ENCODE results near the gene HIP1. TPM values are rescaled to one million over a fixed set of nuclear protein-coding genes. Genes with fewer than 3 reads are reported as not detected.
"Not testable (repeated sequence)": the region's sequence is repeated elsewhere in the genome, so short reads cannot be mapped to it uniquely, and the experiment has no call there.

Gene HIP1
- total RNA-seq, 1 donor from 2014 or later: 15.6 TPM

- DNase-seq (ENCODE audit: low read depth, low spot score): no peak
Observed at GRCh38 chr7:75578081-75578480, 160.7 kb downstream of the HIP1 start.

- DNase-seq (ENCODE audit: low read depth, low spot score): no peak
Observed at GRCh38 chr7:75575488-75576121, 163.1 kb downstream of the HIP1 start.

DNA sequence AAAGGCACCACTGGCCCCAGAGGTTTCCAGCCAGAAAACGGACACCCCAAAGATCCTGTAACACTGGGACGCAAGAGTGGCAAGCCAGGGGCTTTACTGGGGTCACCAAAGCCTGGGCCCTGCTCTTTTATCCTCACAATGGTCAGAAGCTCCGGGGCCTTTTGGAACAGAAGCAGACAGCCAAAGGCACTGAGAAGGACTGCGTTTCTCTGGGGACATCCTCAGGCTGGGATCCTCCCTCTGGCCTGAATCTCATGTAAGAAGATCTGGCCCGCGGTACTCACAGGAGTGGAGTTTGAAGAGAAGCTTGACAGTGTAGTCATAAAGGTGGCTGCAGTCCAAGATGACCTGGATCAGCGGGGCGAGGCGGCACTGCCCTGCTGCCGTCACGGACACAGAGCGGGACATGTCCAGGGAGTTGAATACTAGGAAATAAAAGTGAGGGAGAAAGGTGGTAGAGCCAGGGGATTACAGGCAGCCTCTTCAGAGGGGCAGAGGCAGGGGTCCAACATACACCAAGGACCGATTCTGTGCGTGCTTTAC, 165.2 kb downstream of the HIP1 start:
- no peak for DNase-seq (ENCODE audit: low read depth, low spot score)

- no peak for DNase-seq (ENCODE audit: low read depth, low spot score)
Observed at GRCh38 chr7:75572814-75573213, 165.9 kb downstream of the HIP1 start.

DNA sequence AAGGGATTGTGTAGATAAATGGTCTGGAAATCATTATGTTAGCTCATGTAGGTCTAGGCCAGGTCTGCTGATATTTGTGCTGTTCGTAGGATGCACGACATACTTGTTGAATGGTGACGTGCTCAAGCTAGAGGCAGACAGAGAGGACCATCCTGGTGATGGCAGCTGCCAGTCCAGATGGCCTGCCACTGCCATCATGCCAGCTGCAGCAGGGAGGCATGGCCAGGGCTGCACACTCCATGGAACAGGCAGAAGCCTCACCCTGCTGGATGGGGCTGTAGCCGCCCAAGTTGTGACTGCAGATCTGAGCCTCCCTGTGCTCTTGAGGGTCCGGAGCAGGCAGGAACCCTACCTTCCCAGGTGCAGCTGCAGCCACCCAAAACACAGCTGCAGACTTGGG, 166.3 kb downstream of the HIP1 start:
- DNase-seq (ENCODE audit: low read depth, low spot score): no peak

DNA sequence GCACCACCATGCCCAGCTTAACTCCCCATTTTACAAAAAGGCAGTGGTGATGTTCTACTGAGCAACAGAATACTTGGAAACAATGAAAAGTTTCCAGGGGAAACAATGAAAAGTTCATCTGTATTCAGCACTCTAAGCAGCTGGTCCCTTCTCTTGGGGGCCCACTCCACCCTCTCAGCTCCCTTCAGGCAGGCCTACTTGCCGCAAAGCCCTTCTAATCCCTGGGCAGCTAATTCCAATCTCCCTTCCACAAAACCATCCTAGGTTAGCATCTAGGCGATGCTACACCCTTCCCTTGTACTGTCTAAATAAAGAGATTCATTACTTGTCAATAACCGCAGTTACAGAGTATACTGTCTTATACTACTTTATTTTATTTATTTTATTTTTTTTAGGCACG, 167.5 kb downstream of the HIP1 start:
- no peak for DNase-seq (ENCODE audit: low read depth, low spot score)

DNA sequence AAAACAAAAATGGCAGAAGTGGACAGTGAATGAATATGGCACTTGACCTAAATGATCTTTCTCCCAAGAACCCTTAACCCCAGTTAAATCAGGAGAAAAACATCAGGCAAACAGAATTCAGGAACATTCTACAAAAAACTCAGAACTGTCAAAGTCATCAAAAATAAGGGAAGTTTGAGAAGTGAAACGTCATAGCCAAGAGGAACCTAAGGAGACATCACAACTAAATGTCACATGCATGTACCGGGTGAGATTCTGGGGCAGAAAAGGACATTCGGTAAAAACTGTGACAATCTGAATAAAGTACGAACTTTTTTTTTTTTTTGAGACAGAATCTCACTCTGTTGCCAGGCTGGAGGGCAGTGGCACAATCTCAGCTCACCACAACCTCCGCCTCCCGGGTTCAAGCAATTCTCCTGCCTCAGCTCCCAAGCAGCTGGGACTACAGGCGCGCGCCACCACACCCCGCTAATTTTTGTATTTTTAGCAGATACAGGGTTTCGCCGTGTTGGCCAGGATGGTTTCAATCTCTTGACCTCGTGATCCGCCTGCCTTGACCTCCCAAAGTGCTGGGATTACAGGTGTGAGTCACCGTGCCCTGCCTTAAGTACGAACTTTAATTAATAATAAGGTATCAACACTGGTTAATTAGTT, 169.0 kb downstream of the HIP1 start:
- not testable (repeated sequence) for DNase-seq (ENCODE audit: low read depth, low spot score)

- DNase-seq (ENCODE audit: low read depth, low spot score): no peak
Observed at GRCh38 chr7:75567948-75568595, 170.7 kb downstream of the HIP1 start.

DNA sequence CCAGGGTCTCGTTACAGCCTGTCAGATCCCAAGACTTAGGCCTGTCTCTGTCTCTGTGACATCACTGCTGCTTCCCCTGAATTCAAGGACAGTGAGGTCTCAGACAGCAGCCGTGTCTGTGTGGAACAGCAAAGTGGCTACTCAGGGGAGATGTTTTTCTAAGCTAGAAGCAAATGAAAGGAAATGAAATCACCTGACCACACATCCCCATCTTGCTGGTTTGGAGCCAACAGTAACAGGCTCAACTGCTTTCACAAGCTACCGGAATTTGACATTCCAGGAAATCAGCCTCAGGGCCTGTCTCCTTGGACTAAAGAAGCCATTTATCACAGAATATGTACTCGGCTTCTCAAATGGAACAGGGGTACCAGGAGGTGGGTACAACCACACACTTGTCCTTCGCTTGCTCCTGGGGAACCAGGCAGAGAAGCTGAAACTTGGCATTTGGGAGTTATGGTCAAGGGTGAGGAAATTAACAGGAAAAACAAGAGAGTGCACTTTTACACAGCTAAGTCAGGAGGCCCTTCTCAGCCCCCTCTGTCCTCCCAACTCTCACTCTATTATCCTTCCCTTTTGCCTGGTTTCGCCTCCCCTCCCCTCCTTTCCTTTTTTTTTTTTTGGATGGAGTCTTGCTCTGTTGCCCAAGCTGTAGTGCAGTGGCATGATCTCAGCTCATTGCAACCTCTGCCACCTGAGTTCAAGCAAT, 173.5 kb downstream of the HIP1 start:
- peak; percentile 87 for DNase-seq (ENCODE audit: low read depth, low spot score)

DNA sequence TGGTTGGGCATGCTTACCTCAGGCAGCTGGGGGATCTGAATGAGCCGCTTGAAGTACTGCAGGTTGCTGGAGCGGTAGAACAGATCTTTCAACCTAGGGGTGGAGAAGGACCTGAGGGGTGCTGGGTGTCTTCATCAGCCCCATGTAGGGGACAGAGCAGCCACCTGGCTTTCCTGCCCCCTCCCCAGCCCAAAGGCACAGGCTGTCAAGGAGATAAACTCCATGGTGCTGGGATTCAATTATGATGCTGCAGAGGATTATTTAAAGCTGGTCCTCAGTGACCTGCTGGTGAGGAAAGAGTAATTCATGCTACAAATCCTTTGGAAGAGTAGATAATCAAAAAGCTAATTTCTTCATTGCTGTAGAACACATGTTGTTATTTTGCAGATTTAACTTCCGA, 175.6 kb downstream of the HIP1 start:
- no peak for DNase-seq (ENCODE audit: low read depth, low spot score)

DNA sequence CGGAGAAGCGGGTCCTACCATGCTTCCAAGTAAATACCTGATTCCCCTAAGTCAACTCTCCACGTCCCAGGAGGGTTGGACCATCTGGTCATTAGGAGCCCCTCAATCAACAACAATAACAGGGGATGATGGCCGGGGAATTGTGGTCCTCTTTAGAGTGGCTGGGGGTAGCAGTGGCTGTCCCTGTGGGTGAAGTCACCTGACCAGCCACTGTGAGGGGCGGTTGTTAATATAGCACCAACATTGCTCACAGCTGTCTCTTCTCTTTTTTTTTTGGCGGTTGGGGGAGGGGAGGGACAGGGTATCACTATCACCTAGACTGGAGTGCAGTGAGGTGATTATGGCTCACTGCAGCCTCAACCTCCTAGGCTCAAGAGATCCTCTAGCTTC, 178.8 kb downstream of the HIP1 start:
- DNase-seq (ENCODE audit: low read depth, low spot score): no peak

DNA sequence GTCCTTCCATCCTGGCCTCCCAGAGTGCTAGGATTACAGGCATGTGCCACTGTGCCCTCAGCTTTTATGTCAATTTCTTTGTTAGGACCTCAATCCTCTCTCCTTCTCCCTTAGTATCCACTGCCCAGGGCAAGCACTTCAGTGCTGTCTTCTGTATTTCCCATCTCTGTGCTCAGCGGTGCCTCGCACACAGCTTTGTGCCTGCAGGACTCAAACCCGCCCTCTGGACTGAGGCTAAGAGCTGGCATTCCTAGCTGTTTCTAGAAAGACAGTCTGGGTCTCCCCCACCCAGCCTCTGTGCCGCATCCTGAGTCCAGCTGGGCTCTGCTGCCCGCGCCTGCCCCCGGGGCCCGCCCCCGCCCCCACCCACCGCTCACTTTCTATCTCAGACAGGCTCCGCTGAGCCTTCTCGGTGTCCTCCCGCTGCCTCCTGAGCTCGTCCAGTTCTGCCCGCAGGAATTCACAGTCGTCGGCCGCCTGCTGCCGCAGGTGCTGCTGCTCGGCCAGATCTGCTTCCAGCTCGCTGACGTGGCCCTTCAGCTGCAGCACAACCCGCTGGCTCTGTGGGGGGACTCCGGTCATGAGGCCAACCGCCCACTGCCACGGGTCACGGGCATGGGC, 179.3 kb downstream of the HIP1 start:
- DNase-seq (ENCODE audit: low read depth, low spot score): no peak

- not testable (repeated sequence) for DNase-seq (ENCODE audit: low read depth, low spot score)
Observed at GRCh38 chr7:75556835-75557234, 181.9 kb downstream of the HIP1 start.

- DNase-seq (ENCODE audit: low read depth, low spot score): no peak
Observed at GRCh38 chr7:75555736-75556135, 183.0 kb downstream of the HIP1 start.

GRCh38 chr7:75546237-75547015, 192.3 kb downstream of the HIP1 start:
- DNase-seq (ENCODE audit: low read depth, low spot score): no peak

- DNase-seq (ENCODE audit: low read depth, low spot score): no peak
Observed at GRCh38 chr7:75537731-75538130, 201.0 kb downstream of the HIP1 start.

- DNase-seq (ENCODE audit: low read depth, low spot score): no peak
Observed at GRCh38 chr7:75536940-75537538, 201.7 kb downstream of the HIP1 start.

GRCh38 chr7:75536491-75536890, 202.2 kb downstream of the HIP1 start:
- no peak for DNase-seq (ENCODE audit: low read depth, low spot score)

DNA sequence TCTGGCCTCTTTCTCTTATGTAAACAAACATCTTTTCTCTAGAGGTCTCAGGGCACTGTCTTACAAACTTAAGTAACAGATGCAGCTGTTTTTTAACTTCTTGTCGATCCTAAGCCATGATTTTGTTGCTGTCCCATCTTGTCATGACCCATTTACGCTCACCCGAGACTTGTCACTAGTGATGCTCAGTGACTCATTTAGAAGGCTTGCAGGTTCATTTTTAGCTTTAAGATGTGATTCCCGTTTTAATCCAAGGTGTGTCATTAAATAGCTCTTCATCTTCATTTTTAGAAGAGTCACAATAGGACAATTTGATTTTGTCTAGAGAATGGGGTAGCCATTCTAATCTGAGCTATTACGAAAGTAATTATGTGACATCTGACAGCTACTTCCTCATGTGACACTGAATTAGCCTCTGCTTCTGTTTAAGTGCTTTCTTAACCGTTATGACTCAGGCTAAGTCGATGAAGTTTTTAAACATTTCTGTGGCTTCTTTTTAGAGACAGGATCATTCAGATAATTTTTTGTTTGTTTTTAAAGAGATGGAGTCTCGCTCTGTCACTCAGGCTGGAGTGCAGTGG, 203.9 kb downstream of the HIP1 start:
- no peak for DNase-seq (ENCODE audit: low read depth, low spot score)

DNA sequence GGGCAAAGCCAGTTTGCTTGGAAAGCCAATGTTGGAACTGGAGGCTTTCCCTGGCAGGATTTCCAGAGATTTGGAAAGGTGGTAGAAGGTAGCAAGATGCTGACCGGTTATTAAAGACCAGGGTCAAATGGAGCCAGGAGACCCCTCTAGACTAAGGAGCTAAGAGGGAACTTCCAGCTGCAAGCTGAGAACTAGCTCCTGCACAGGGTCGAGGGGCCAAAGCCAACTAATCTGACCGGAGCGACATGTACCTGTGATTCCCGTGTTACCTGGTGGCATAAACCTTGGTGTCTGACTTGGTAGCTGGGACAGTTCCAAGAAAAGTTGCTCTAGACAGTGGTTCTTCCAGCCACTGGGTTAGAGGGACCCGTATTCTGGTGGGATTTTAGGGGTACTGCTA, 204.8 kb downstream of the HIP1 start:
- DNase-seq (ENCODE audit: low read depth, low spot score): no peak
